ENCODE measurements around the gene GLDC.

Gene GLDC

DNA sequence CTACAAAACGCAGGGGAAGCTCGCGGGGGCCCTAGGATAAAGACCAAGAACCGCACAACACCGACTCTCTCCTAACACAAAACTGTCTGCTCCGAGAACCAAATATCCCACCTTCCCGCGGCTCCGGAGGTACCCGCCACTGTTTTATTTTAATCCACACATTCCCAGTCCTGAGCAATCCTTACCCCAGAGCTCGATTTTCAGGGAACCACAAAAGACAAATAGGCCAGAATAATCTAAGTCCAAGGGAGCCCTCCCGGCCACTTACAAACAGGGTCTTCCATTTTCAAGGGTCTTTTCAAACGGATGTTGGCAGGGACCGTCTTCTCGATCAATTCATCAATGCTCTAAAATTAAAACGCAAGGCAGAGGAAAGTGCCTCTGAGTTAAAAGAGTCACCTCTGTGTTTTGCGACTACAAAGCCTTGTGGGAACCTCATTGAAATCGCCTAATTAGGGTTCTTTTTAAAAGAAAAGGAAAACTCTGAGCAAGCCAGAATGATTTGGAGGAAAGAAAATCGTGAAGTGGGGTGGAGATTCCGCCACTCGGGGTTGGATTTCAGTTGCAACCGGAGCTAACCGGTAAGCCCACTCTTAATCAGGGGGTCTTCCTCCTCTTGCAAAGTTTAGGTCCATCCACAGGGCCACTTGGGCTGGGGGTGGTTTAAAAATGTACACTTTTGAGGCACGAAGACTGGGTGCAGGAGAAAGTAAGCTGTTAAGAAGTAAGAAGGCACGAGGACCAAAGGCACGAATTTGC, 1.0 kb downstream of the GLDC start:
- Histone ChIP-seq H3K27me3 (replicated peaks) (peaks cover 32% of the 10 kb centered on the region), H3K4me3 (ENCODE audit: low read depth, low read length) (no peak overlapping the region), H3K36me3 (replicated peaks) (no peaks in the 10 kb centered on the region), H3K27ac (no peak overlapping the region)
- in situ Hi-C loops (cut with HindIII; ENCODE audit: low pct_ligation_motif_present, low sequenced_read_pairs), result no loop called here
- no peak for DNase-seq
- TF ChIP-seq, protein P1, sequence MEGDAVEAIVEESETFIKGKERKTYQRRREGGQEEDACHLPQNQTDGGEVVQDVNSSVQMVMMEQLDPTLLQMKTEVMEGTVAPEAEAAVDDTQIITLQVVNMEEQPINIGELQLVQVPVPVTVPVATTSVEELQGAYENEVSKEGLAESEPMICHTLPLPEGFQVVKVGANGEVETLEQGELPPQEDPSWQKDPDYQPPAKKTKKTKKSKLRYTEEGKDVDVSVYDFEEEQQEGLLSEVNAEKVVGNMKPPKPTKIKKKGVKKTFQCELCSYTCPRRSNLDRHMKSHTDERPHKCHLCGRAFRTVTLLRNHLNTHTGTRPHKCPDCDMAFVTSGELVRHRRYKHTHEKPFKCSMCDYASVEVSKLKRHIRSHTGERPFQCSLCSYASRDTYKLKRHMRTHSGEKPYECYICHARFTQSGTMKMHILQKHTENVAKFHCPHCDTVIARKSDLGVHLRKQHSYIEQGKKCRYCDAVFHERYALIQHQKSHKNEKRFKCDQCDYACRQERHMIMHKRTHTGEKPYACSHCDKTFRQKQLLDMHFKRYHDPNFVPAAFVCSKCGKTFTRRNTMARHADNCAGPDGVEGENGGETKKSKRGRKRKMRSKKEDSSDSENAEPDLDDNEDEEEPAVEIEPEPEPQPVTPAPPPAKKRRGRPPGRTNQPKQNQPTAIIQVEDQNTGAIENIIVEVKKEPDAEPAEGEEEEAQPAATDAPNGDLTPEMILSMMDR (IDR thresholded peaks at IDR 0.05; ENCODE audit: low read depth, low read length, missing control alignments), result no peak

DNA sequence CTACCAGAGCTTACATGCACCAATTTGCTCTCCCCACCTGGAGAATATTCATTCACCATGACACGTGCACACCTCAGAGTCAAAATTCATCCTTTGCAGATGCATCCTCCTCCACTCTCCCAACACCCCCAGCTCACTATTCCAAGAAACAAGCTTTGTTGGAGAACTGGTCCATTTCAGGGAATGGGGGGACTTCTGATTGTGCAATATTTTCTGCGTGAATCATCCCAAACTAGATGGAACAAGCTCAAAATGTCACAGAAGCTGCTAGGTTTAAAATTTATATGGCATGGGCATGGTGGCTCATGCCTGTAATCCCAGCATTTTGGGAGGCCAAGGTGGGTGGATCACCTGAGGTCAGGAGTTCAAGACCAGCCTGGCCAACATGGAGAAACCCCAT, 3.6 kb downstream of the GLDC start:
- no peak for DNase-seq
- H3K27me3 ChIP-seq (replicated peaks), result peaks cover 32% of the 10 kb centered on the region
- in situ Hi-C loops (cut with HindIII; ENCODE audit: low pct_ligation_motif_present, low sequenced_read_pairs), result no loop called here
- H3K27ac ChIP-seq, result no peak overlapping the region
- no peaks in the 10 kb centered on the region for H3K36me3 ChIP-seq (replicated peaks)
- no peak overlapping the region for H3K4me3 ChIP-seq (ENCODE audit: low read depth, low read length)
- TF ChIP-seq, protein P1 (IDR thresholded peaks at IDR 0.05; ENCODE audit: low read depth, low read length, missing control alignments), result no peak

DNA sequence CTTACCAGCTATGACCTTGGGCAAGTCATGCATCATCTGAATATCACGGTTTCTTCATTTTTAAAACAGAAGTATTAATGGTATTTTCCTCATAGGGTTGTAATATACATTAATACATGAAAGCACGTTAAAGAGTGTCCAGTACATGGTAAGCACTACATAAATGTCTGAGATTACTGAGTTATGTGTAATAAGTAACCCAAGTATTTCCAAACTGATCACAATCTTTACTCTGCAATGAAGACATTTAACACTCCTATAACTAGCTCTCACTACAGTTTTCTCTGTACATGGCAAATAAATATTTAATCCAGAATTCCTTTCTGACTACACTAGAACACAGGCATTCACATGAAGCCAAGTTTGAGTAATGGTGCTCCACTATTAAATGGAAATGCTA, 4.0 kb downstream of the GLDC start:
- Histone ChIP-seq H3K36me3 (replicated peaks) (no peaks in the 10 kb centered on the region), H3K4me3 (ENCODE audit: low read depth, low read length) (no peak overlapping the region), H3K27me3 (replicated peaks) (peaks cover 29% of the 10 kb centered on the region), H3K27ac (no peak overlapping the region)
- no peak for DNase-seq
- TF ChIP-seq, protein P1 (IDR thresholded peaks at IDR 0.05; ENCODE audit: low read depth, low read length, missing control alignments), result no peak
- in situ Hi-C loops (cut with HindIII; ENCODE audit: low pct_ligation_motif_present, low sequenced_read_pairs), result no loop called here

DNA sequence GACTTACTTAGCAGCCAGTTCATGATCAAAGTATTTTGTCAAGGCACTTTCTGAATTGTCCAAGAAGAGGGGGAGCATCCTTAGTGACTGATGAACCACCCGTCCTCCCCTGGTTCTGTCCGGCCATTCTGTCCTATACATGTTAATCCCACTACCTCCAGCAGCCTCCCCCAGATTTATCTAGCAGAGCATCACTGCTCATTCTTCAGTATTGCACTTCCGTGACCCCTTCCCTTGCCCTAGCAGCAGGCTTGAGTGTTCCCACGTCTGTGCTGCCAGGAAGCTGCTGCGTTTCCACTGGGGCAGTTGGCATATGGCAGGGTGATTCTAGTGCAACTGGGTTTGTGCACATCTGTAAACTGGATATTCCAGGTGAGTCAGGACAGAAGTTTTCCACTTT, 4.5 kb downstream of the GLDC start:
- no peak overlapping the region for H3K4me3 ChIP-seq (ENCODE audit: low read depth, low read length)
- in situ Hi-C loops (cut with HindIII; ENCODE audit: low pct_ligation_motif_present, low sequenced_read_pairs), result no loop called here
- peaks cover 29% of the 10 kb centered on the region for H3K27me3 ChIP-seq (replicated peaks)
- TF ChIP-seq, protein P1 (IDR thresholded peaks at IDR 0.05; ENCODE audit: low read depth, low read length, missing control alignments), result no peak
- H3K36me3 ChIP-seq (replicated peaks), result no peaks in the 10 kb centered on the region
- no peak for DNase-seq
- no peak overlapping the region for H3K27ac ChIP-seq

DNA sequence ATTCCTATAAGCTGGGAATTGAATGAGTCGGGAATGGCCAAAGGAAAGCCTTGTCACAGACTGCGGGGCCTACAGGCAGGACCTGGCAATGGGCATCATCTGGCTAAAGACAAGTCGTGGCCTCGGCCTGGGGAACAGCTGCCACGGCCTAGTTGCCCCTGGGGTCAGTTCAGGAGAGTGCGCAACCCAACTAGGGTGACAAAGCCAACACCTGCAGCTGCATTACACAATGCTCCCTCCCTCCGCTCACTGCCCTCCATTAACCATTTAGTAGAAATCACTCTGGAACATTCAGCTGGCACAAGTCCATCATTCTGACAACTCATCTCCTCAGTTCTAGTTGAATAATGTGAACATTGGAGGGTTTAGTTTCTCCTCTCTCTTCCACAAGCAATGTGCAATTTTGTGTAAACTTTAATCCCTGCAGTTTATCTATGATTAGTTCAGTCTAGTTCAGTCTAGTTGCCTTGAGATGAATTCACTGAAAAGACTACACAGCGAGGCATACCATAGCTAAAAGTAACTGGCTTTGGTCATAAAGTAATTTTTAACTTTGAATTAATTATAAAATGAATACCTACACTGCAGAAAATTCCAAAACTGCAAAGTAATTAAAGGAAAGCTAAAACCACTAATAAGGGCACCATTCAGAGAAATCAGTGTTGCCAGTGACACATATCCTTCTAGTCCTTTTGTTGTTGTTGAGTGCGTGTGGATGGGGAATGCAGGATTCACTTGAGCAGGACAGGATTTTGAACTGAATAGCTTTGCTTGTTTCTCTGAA, 5.1 kb downstream of the GLDC start:
- TF ChIP-seq, protein P1 (IDR thresholded peaks at IDR 0.05; ENCODE audit: low read depth, low read length, missing control alignments), result no peak
- peaks cover 24% of the 10 kb centered on the region for H3K27me3 ChIP-seq (replicated peaks)
- no peak for DNase-seq
- no peak overlapping the region for H3K4me3 ChIP-seq (ENCODE audit: low read depth, low read length)
- no peaks in the 10 kb centered on the region for H3K36me3 ChIP-seq (replicated peaks)
- no peak overlapping the region for H3K27ac ChIP-seq
- in situ Hi-C loops (cut with HindIII; ENCODE audit: low pct_ligation_motif_present, low sequenced_read_pairs), result no loop called here

Data from brain microvascular endothelial cell (primary cell).